BLaER1 treated with 17β-estradiol and CSF1 and Interleukin-3, amounts not matched to agents 10 nM and 100 nM (cell line): Measurements from ENCODE around the gene C11orf68.
A peak's percentile ranks its signal among the peaks of the same experiment; 100 is the strongest.

Experiments
- H3K27ac ChIP-seq, 11 experiments: shearing (Covaris generic); formaldehyde crosslinking; 2 replicates each; pipeline ENCODE4 v1.8.1; 2022
- H3K27me3 ChIP-seq, 11 experiments: shearing (Covaris generic); formaldehyde crosslinking; 2 replicates each; pipeline ENCODE4 v1.8.1; 2022
- H3K36me3 ChIP-seq, 11 experiments: shearing (Covaris generic); formaldehyde crosslinking; 2 replicates each; pipeline ENCODE4 v1.8.1; 2022
- H3K4me1 ChIP-seq, 10 experiments: shearing (Covaris generic); formaldehyde crosslinking; 2 replicates each; pipeline ENCODE4 v1.8.1; 2022
- H3K4me2 ChIP-seq, 11 experiments: shearing (Covaris generic); formaldehyde crosslinking; 2 replicates each; pipeline ENCODE4 v1.8.1; 2022
- H3K4me3 ChIP-seq, 10 experiments: shearing (Covaris generic); formaldehyde crosslinking; 2 replicates each; pipeline ENCODE4 v1.8.1; 2022
- H3K9ac ChIP-seq, 11 experiments: shearing (Covaris generic); formaldehyde crosslinking; 2 replicates each; pipeline ENCODE4 v1.8.1; 2022
- H3K9me3 ChIP-seq, 11 experiments: shearing (Covaris generic); formaldehyde crosslinking; replicated peaks in 1 of 11; 2 replicates each; pipeline ENCODE4 v1.8.1; 2022
- H4K20me1 ChIP-seq, 11 experiments: shearing (Covaris generic); formaldehyde crosslinking; 2 replicates each; pipeline ENCODE4 v1.8.1; 2022
- Cebpa-rat ChIP-seq, 11 experiments: shearing (Covaris generic); IDR thresholded peaks; 2 replicates each; pipeline ENCODE4 v1.8.1; 2022

Gene C11orf68

GRCh38 chr11:65886826-65887722 is 31.8 kb downstream of the C11orf68 start:
- Histone ChIP-seq H4K20me1 (peaks cover 0 to 63% (median 42%) of the 10 kb centered on the region in 11 experiments; a peak in 17 of 22 replicates), H3K9me3 (no peaks in the 10 kb centered on the region), H3K4me3 (peak overlapping the region; percentile 61 to 98 (median 85)), H3K27ac (peak overlapping the region in 9 of 11 experiments; percentile 79 to 94 (median 87); a peak in 16 of 22 replicates), H3K4me1 (peaks cover 57 to 72% (median 67%) of the 10 kb centered on the region in 10 experiments), H3K4me2 (peak overlapping the region; percentile 94 to 98 (median 97)), H3K9ac (peak overlapping the region; percentile 69 to 98 (median 89)), H3K36me3 (peaks cover 41 to 54% (median 49%) of the 10 kb centered on the region in 11 experiments), H3K27me3 (no peaks in the 10 kb centered on the region)
- no peak for TF ChIP-seq Cebpa-rat (IDR thresholded peaks at IDR 0.05)

GRCh38 chr11:65885808-65886536 is 32.9 kb downstream of the C11orf68 start:
- H3K9ac ChIP-seq = peak overlapping the region in 10 of 11 experiments; percentile 30 to 98 (median 90); a peak in 13 of 22 replicates
- TF ChIP-seq Cebpa-rat (IDR thresholded peaks at IDR 0.05) = no peak
- H3K9me3 ChIP-seq = no peaks in the 10 kb centered on the region
- no peak overlapping the region for H3K27ac ChIP-seq
- peak overlapping the region; percentile 94 to 98 (median 97); a peak in 19 of 22 replicates for H3K4me2 ChIP-seq
- H3K27me3 ChIP-seq = no peaks in the 10 kb centered on the region
- peaks cover 0 to 61% (median 31%) of the 10 kb centered on the region in 11 experiments; a peak in 16 of 22 replicates for H4K20me1 ChIP-seq
- peaks cover 45 to 60% (median 50%) of the 10 kb centered on the region in 11 experiments for H3K36me3 ChIP-seq
- H3K4me3 ChIP-seq = 0 out of 20 replicates have a peak overlapping the region, but pooled peaks of 1 of the 10 experiments have one; percentile 91
- peaks cover 65 to 77% (median 74%) of the 10 kb centered on the region in 10 experiments for H3K4me1 ChIP-seq

- peaks cover 72 to 83% (median 81%) of the 10 kb centered on the region in 10 experiments for H3K4me1 ChIP-seq
- H3K4me2 ChIP-seq = peak overlapping the region; percentile 60 to 98 (median 95)
- H3K27me3 ChIP-seq = no peaks in the 10 kb centered on the region
- no peak overlapping the region; a peak in 1 of 22 replicates for H3K27ac ChIP-seq
- no peak for TF ChIP-seq Cebpa-rat (IDR thresholded peaks at IDR 0.05)
- peak overlapping the region in 9 of 11 experiments; percentile 12 to 97 (median 35); a peak in 14 of 22 replicates for H3K9ac ChIP-seq
- H4K20me1 ChIP-seq = peaks cover 0 to 58% (median 28%) of the 10 kb centered on the region in 11 experiments; a peak in 16 of 22 replicates
- peaks cover 45 to 60% (median 50%) of the 10 kb centered on the region in 11 experiments for H3K36me3 ChIP-seq
- no peaks in the 10 kb centered on the region for H3K9me3 ChIP-seq
- H3K4me3 ChIP-seq = no peak overlapping the region
Measured at GRCh38 chr11:65885231-65885630, 33.6 kb downstream of the C11orf68 start.

GRCh38 chr11:65884716-65885092 is 34.2 kb downstream of the C11orf68 start:
- Histone ChIP-seq H3K4me2 (peak overlapping the region; percentile 60 to 98 (median 95)), H3K4me1 (peaks cover 72 to 83% (median 81%) of the 10 kb centered on the region in 10 experiments)
- no peak for TF ChIP-seq Cebpa-rat (IDR thresholded peaks at IDR 0.05)

GRCh38 chr11:65883786-65884715 is 34.8 kb downstream of the C11orf68 start:
- Histone ChIP-seq H3K27ac (0 out of 22 replicates have a peak overlapping the region, but pooled peaks of 1 of the 11 experiments have one; percentile 4), H3K4me1 (peaks cover 68 to 83% (median 78%) of the 10 kb centered on the region in 10 experiments), H3K27me3 (no peaks in the 10 kb centered on the region), H3K9me3 (no peaks in the 10 kb centered on the region), H3K36me3 (peaks cover 45 to 60% (median 50%) of the 10 kb centered on the region in 11 experiments), H4K20me1 (peaks cover 0 to 58% (median 28%) of the 10 kb centered on the region in 11 experiments; a peak in 16 of 22 replicates), H3K4me3 (no peak overlapping the region), H3K9ac (peak overlapping the region in 6 of 11 experiments; percentile 1 to 43 (median 22); a peak in 3 of 22 replicates), H3K4me2 (peak overlapping the region in 9 of 11 experiments; percentile 23 to 98 (median 79); a peak in 15 of 22 replicates)
- TF ChIP-seq Cebpa-rat (IDR thresholded peaks at IDR 0.05) = no peak

More at GRCh38 chr11:65884716-65885092, 34.2 kb downstream of the C11orf68 start:
- peaks cover 0 to 58% (median 28%) of the 10 kb centered on the region in 11 experiments; a peak in 16 of 22 replicates for H4K20me1 ChIP-seq
- H3K4me3 ChIP-seq = no peak overlapping the region; a peak in 1 of 20 replicates
- H3K9me3 ChIP-seq = no peaks in the 10 kb centered on the region
- H3K27me3 ChIP-seq = no peaks in the 10 kb centered on the region
- H3K27ac ChIP-seq = no peak overlapping the region; a peak in 1 of 22 replicates
- peaks cover 45 to 60% (median 50%) of the 10 kb centered on the region in 11 experiments for H3K36me3 ChIP-seq
- H3K9ac ChIP-seq = peak overlapping the region in 8 of 11 experiments; percentile 12 to 97 (median 34); a peak in 11 of 22 replicates

- Histone ChIP-seq H3K4me3 (no peak overlapping the region), H3K9me3 (no peaks in the 10 kb centered on the region), H3K4me1 (peaks cover 64 to 86% (median 81%) of the 10 kb centered on the region in 10 experiments), H4K20me1 (peaks cover 0 to 58% (median 28%) of the 10 kb centered on the region in 11 experiments; a peak in 16 of 22 replicates), H3K4me2 (no peak overlapping the region), H3K36me3 (peaks cover 45 to 60% (median 50%) of the 10 kb centered on the region in 11 experiments), H3K9ac (0 out of 22 replicates have a peak overlapping the region, but pooled peaks of 1 of the 11 experiments have one; percentile 1), H3K27ac (no peak overlapping the region), H3K27me3 (no peaks in the 10 kb centered on the region)
- TF ChIP-seq Cebpa-rat (IDR thresholded peaks at IDR 0.05) = no peak
Measured at GRCh38 chr11:65883058-65883761, 35.7 kb downstream of the C11orf68 start.
